Activated CD4-positive, alpha-beta T cell treated with anti-CD3 and anti-CD28 coated beads, Interleukin-2, amount 50 U/mL, for 4 hours (primary cell): ENCODE data around the gene ZNF541.

Source experiments
- DNase-seq, 2 experiments: peaks; one replicate each; pipeline ENCODE4 v3.0.0-alpha.2; 2020

Gene ZNF541, protein sequence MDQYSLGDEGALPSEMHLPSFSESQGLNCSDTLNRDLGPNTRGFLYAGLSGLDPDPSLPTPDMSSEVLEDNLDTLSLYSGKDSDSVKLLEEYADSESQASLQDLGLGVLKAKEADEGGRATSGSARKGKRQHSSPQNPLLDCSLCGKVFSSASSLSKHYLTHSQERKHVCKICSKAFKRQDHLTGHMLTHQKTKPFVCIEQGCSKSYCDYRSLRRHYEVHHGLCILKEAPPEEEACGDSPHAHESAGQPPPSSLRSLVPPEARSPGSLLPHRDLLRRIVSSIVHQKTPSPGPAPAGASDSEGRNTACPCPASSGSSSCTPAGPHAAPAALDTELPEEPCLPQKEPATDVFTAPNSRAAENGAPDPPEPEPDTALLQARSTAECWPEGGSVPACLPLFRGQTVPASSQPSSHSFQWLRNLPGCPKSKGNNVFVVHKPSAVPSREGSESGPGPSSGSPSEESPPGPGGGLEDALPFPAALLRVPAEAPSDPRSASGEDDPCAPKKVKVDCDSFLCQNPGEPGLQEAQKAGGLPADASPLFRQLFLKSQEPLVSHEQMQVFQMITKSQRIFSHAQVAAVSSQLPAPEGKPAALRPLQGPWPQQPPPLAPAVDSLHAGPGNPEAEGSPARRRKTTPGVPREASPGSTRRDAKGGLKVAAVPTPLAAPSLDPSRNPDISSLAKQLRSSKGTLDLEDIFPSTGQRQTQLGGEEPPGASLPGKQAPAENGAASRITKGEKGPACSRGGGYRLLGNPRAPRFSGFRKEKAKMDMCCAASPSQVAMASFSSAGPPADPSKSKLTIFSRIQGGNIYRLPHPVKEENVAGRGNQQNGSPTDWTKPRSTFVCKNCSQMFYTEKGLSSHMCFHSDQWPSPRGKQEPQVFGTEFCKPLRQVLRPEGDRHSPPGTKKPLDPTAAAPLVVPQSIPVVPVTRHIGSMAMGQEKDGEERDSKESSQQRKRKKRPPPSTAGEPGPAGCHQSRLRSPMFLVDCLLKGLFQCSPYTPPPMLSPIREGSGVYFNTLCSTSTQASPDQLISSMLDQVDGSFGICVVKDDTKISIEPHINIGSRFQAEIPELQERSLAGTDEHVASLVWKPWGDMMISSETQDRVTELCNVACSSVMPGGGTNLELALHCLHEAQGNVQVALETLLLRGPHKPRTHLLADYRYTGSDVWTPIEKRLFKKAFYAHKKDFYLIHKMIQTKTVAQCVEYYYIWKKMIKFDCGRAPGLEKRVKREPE (N-terminal part only)

GRCh38 chr19:47573071-47574026, at the start of gene ZNF541:
Gene ZNF541, minus strand, starts transcription at chr19:47573148. Its CDS starts 17,292 bp downstream, at chr19:47555856.
- peak; percentile 87 to 88 for DNase-seq

DNA sequence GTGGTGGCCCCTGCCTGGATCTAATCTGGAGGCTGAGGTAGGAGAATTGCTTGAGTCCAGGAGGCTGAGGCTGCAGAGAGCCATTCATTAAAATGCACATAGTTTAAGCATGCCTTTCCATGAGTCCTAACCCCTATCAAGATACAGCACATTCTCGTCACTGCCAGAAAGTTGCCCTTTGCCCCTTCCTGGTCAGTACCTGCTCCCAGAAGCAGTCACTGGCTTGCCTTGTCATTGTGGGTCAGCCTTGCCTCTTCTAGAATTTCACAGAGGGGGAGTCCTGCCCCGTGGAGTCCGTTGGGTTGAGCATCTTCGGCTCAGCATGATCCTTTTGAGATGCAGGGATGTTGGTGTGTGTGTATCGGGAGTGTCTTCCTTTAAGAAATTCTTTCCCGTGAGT, 46.8 kb upstream of the ZNF541 start:
- DNase-seq, result no peak

DNA sequence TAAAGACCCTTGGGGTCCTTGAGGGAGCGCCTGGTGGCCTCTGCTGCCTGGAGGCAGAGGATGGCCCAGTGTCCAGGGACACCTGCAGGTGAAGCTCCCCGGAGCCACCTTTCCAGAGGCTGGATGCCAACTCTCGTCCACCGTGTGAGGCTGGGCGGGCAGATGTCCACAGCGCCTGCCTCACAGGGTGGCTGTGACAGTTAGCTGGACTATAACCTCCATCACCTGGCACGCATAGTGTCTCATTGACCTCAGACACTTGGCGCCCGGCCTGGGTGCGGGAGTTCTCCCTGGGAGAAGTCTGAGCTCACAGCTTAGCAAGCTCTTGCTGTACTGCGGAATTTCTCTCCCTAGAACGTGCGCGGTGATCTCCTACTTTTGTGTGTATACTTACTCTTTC, 45.8 kb upstream of the ZNF541 start:
- no peak for DNase-seq

DNA sequence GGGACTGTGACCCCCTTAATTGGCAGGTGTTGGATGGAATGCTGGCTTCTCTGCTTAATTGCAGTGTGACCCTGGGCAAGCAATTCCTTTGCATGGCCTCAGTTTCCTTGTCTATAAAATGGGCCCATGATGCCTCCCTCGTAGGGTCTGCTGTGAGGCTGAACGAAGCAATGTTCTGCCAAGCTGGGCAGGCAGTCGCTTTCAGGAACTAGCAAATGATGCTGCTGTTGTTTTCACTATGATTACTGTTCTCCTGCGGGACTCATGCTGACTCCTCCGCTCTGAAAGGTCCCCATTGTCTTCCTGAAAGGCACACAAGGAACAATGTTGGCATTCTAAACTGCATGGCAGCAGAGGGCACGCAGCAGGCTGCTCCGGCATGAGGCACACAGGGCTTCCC, 42.8 kb upstream of the ZNF541 start:
- no peak for DNase-seq

DNA sequence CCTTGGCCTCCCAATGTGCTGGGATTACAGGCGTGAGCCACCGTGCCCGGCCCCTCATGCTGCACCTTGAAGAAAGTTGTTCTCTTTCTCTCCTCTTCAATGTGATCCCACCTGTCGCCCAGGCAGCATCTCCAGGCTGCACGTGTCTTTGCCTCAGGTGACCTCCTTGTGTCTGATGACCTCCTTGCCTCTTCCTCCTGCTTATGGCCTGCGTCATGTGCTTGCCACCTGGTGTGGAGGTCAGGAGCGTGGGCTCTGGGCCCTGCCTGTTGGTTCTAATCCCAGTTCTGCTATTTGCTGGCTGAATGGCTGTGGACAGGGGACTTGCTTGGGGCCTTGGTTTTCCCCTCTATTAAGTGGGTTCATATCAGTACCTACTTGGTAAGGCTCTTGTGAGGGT, 42.3 kb upstream of the ZNF541 start:
- DNase-seq, result no peak

DNA sequence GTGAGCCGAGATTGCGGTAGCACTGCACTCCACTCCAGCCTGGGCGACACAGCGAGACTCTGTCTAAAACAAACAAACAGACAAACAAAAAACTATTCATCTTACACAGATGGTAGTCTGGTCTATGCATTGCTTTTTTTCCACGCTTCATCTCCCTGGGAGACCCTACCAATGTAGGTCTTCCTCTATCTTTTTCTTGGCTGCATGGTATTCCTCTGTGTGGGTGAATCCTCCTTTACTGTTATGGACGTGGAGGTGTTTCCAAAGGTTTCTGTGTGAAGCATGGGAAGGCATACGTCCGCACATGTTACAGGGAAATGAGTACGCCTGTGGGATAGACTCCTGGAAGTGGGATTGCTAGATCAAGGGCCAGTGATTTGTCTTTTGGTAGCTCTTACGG, 41.6 kb upstream of the ZNF541 start:
- no peak for DNase-seq

DNA sequence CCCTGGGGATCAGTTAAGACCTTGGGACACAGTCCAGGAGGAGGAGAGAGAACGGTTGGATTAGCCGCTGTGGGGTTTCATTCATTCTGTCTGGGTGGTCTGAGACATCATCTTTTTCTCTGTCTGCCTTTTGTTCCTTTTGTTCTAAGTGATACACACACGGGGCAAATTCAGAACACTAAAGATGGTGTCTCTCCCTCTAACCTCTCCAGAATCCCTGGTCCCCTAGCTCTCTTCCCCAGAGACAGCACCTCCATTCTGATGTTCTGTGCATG, 41.0 kb upstream of the ZNF541 start:
- DNase-seq, result no peak

GRCh38 chr19:47613165-47614020, 40.4 kb upstream of the ZNF541 start:
- no peak for DNase-seq

- no peak for DNase-seq
These were observed 38.0 kb upstream of the ZNF541 start for GRCh38 chr19:47610902-47611301.

DNA sequence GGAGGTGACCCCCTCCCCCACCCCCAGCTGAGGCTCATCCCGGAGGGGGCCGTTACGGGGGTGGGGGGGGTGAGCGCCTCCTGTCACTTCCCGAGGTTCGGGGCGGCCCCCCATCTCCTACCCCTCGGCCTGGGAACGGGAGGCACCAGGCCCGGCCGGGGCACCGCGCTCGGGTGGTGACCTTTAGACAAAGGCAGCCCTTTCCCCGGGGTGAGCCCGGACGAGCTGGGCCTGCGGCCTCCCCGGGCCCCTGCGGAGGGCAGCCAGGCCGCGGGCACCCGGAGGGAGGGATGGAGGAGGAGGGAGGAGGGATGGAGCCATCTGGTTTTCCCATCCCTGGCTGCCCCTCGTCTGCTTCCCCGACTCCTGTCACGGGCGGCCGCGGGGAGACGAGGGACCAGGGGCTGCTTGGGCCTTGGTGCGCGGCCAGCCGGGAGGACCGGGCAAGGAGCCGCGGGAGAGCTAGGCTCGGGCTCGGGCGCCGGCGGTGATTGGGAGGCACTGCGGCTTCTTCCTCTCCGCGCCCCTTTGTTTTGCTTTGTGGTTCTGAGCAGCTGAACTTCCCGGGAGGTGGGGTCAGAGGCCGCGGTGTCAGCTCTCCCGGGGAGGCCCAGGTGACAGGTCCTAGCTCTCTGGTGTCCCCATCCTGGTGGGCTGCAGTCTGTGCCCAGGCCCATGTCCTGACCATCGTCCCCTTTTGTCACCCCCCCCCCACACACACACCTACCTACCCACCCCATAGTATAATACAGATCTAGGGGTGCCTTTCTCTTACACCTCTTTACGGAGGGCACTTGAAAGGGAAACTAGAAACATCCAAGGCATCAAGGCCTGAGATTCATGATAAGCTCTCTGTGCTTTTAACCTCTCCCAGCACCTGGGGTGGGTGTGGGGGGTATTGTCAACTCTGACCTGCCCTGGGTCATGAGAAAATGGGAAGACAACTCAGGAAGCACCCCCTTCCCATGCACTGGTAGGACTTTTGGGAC, 37.3 kb upstream of the ZNF541 start:
- DNase-seq, result peak; percentile 20 to 39

DNA sequence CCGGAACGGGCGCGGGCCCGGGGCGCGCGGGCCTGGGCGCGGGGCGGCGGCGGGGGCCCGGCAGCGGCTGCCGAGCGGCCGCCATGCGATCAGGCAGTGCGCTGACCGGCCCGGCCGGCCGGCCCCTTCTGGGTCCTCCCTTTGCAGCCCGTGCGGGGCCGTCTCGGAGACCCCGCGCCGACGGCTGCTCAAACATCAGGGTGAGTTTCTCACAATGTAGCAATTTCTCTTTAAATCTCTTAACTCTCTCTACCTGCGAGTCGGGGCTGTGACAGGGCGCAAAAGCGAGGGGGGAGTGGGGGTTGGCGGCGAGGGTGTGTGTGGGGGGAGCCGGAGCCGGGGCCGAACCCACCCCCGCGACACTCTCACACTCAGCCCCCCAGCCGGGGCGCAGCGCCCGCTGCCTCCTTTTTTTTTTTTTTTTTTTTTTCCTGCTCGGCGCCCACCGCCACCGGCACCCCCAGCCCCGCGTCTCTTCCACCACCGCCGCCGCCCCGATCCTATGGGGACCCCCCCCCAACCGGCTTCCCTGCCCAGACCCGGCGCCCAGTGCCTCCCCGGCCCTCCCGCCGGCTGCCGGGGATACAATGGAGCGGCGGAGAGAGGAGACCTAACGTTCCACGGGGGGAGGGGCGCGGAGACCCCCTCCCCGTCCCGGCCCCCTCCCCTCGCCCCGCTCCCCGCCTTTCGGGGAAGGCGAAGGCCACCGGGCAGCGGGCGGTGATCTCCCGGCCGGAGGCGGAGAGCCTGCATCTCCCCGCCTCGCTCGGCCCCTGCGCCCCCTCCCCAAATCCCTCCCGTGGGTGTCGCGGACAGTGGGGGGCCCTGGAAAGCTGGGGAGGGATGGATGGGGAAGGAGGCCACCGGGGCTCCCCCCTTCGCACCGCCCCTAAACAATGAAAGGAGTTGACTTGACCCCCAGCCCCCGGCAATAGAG, 36.3 kb upstream of the ZNF541 start, which contains the start of gene BICRA:
BICRA (plus strand) TSS at position 166 of the 937 bp plus-strand sequence. CDS start 64,441 bp downstream, outside the sequence.
- DNase-seq, result peak; percentile 73 to 74

- DNase-seq, result peak; percentile 92 to 94
These were observed 35.3 kb upstream of the ZNF541 start for GRCh38 chr19:47608074-47608918.

GRCh38 chr19:47607564-47608073, 34.7 kb upstream of the ZNF541 start:
- no peak for DNase-seq

GRCh38 chr19:47603706-47604565, 31.0 kb upstream of the ZNF541 start:
- DNase-seq, result no peak

GRCh38 chr19:47601180-47601904, 28.4 kb upstream of the ZNF541 start:
- no peak for DNase-seq
